Body of pancreas (tissue), 4 donors: ENCODE measurements around the gene KIF5B.

Experiments used
- POLR2A ChIP-seq, 3 donors: fragments of 450-650 bp; IDR thresholded peaks; one replicate each; pipeline ENCODE4 v1.6.1; 2016; ENCODE audit warnings: antibody characterized with exemption in 3 of 3, mild to moderate bottlenecking in 2 of 3
- TF ChIP-seq, protein P1 (sequence below), 7 experiments: fragments of 450-650 bp in 4 of 7; fragments of 200-600 bp in 3 of 7; sonication (generic) in 3 of 7; IDR thresholded peaks; one replicate each; pipeline ENCODE4 v1.5.1; 2016 to 2019; ENCODE audit warnings: antibody characterized with exemption in 7 of 7

DNA sequence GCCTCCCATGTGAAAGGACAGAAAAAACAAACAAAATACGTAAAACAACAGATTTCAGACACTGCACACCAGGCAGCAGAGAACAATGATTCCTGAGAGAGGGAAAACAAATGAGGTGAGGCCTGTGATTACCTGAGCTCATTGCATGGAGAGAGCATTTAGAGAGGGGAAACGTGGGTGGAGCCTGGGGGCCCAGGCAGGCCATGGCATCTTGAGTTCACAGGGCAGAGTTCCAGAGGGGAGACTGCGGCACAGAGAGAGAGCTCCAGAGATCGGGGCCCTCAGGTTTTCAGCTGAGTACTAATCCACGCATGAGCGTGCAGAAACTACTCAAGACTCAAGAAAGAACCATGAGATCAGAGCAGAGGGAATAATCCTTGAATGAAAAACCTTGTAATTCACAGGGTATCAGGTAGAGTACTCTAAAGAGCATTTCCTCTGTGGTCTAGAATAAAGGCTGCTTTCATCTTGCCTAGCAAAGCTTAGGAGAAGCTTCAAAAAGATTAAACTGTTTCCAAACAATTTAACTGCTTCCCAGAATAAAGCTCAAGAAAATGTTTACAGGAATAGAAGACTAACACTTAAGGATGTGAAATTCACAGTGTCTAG is 81.0 kb downstream of the KIF5B start:
- TF ChIP-seq POLR2A (IDR thresholded peaks at IDR 0.05): no peak
- TF ChIP-seq, protein P1, sequence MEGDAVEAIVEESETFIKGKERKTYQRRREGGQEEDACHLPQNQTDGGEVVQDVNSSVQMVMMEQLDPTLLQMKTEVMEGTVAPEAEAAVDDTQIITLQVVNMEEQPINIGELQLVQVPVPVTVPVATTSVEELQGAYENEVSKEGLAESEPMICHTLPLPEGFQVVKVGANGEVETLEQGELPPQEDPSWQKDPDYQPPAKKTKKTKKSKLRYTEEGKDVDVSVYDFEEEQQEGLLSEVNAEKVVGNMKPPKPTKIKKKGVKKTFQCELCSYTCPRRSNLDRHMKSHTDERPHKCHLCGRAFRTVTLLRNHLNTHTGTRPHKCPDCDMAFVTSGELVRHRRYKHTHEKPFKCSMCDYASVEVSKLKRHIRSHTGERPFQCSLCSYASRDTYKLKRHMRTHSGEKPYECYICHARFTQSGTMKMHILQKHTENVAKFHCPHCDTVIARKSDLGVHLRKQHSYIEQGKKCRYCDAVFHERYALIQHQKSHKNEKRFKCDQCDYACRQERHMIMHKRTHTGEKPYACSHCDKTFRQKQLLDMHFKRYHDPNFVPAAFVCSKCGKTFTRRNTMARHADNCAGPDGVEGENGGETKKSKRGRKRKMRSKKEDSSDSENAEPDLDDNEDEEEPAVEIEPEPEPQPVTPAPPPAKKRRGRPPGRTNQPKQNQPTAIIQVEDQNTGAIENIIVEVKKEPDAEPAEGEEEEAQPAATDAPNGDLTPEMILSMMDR (IDR thresholded peaks at IDR 0.05): no peak
